GM19035 (cell line): Measurements from ENCODE around the gene ERN1.

Source experiments
- ATAC-seq: cut with Tn5 transposase; IDR thresholded peaks from one replicate; pipeline ENCODE4 v1.9.1; 2021; ENCODE audit not compliant: unreplicated experiment

Gene ERN1

DNA sequence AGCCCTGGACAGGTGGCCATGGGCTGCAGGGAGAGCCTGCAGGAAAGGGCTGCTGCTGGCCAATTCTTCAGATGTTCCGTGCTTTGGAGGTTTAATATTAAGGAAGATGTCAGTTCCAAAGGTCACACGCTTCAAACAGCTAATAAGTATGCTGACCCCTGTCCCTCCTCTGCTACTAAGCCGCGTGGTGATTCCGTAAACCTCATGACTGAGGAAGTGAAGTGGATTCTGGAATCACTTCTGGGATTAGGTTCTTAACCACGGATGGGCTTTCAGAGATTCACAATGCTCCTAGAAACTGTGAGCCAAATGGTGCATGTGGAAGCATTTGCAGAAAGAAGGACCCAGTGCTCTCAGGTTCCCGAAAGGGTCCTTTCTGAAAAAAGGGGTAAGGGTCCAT is 28.5 kb upstream of the ERN1 start:
- no peak for ATAC-seq

DNA sequence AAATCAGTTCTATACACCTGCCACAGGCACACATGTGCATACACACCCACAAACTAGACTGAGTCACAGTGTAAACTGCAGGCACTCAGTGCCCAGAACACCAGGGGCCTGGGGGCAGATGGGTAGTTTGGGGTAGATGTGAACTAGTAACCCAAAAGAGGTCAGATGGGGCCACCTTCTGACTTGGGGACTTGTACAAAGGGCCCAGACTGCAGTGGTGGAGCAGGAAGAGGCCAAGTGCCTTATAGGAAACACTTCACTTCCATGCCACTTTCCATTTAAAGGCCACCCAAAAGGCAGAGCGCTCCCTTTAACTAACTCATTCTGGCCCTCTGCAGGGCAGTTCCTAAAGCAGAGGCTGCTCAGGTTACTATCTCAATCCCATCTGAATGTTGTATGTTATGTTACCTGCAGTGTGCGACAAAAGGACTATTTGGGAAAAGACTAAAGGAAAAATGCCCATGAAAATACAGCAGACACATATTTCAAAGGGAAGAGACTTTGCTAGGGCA is 27.8 kb upstream of the ERN1 start:
- ATAC-seq: no peak

DNA sequence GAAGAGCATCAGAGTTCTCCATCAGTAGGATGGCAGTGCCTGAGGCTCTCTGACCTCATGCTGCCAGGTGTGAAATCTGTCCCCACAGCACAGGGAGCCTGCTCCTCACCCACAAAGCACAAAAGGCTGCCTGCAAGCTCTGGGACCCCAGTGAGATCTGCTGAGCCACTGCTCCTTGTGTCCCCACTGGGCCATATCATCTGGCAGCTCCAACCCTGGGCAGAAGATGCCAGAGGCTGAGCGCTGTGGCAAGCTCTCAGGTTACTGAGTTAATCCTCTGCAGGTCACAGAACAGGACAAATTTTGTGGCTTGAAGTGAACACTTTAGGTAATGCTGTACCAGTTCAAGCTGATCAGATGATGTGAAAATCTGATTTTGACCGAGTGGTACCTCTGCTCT is 26.7 kb upstream of the ERN1 start:
- ATAC-seq: no peak

DNA sequence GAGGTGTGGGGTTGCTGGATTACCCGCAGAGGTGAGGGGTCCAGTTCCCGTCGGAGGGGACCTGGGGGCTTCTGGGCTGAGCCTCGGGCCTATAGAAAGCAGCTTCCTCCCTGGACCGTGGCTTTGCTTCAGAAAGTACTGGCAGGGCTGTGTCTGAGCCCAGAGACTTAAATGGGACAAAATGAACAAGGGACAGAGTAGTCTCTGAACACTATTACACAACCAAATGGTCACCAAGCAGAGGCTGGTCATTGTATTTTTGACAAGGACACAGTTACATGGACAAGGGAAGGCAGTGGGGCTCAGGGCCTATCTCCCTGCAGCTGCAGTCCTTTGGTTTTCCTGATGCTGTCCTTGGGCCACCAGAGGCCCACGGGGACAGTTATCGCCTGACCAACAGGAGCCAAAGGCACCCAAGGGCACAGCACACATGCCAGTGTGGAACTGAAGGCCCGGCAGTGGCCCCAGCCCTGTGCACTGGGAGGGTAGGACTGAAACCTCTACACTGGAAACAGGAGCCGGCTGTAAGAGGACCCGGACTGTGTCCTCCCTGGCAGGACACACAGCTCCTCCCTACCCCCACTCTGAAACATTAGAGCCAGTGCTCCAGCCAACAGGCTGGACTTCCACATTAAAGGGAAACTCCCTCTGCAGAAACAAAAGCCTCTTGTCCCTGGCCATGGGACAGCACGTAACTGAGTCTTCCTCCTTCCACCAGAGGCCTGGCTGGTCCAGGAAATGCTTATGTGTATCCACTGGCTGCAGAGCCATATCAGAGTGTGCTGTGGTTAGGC is 26.0 kb upstream of the ERN1 start:
- no peak for ATAC-seq

DNA sequence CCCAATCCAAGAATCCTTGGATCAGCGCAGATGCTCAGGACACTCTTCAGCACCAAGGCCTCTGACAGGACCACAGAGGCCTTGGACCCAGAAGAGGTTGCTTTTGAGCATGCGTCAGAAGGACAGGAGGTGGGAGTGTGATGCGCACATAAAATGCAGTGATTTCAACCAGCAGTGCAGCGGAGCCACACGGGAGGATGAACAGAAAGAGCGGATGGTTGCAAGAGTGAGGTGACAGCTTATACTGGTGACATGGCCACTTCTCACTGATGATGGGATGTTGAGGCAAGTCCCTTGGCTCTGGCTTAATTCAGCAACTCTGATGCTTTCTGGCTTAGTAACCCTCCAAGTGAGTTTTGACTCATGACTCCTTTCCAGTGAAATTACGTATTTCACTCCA is 25.2 kb upstream of the ERN1 start:
- ATAC-seq: no peak

- ATAC-seq: no peak
These were observed 24.8 kb upstream of the ERN1 start for GRCh38 chr17:64154717-64155116.

DNA sequence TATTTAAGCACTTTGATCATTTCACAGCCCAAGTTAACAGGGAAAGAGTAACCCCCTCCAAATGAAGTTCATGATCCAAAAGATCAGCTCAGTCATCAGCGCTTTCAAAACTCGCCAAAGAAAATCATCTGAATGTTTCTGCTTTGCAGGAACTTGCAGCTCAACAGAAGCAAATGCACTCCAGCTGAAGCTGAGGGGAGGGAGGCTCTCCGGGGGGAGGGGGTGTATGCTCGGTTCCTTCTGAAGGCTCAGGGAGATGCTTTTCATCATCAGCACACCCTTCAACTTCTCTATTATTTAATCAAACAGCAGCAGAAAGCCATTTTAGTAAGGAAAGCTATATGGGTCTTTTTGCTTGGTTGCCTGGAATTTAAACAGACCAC is 24.4 kb upstream of the ERN1 start:
- no peak for ATAC-seq

DNA sequence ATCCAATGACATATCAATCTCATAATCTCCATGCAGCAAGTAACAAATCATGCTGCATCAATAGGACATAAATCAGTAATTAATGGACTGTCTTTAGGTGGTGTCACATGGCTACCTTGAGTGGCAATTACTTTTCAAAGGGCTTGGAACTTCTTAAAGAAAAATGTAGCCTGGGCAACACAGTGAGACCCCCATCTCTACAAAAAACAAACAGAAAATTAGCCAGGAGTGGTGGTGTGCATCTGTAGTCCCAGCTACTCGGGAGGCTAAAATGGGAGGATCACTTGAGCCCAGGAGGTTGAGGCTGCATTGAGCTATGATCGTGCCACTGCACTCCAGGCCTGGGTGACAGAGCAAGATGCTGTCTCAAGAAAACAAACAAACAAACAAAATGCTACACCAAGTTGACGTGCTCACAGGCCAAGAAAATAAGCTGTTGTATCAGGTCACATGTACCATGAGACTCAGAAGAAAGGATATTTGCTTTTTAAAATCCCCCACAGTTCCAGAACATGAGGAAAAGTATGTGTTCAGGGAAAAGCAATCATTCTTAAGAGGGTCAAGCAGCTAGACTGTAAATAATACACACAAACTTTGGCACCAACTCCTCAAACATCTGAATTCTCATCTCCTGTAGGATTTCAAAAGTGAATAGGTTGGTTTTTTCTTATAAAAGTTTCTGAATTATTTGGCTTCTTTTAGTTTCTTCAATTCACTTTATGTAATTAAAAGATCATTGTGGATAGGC is 23.8 kb upstream of the ERN1 start:
- no peak for ATAC-seq

DNA sequence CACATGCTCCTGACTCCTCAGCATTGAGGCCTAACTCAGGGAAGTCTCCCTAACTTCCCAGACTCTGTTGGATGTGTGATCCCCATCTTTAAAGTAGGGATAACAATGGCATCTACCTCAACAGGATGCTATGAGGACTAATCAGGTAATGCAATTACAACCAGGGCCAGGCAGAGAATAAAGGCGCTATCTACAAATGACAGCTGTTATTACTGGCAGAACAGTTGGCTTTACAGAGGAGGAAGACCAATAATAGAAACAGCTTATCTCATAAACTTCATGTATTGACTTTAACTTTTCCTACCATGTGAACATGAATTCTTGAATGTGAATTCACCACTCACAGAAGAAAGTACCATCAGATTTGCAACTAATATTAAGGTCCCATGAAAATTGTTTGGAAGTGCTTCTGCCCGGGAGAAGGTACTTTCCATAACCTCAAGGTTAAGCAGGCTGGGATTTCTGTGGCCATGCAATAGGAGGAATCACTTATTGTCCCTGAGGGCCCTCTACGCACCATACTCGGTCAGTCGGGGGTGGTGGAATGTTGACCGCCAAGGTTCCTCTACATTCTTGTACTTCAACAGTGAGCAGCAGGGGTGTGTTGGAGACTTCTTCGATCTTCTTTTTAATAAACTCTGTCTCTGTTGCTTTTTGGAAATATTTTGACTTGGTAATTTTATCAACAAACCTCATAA is 22.6 kb upstream of the ERN1 start:
- no peak for ATAC-seq

GRCh38 chr17:64151016-64151368 is 21.0 kb upstream of the ERN1 start:
- ATAC-seq: no peak

GRCh38 chr17:64150237-64151015 is 20.5 kb upstream of the ERN1 start:
- no peak for ATAC-seq

DNA sequence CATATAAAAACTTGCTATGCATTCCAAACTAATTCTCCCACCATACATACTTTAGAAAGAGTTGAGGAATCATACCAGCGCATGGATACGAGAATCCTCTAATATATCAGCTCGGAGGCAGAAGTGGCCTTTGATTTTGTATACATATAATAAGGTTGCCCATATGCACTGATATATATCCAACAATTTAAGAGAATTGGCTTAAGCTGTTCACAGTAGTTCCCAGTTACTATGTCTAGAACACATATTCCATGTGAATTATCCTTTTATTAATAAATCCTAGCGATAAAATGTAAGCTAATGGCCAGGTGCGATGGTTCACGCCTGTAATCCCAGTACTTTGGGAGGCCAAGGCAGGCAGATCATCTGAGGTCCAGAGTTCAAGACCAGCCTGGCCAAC is 19.3 kb upstream of the ERN1 start:
- ATAC-seq: no peak

DNA sequence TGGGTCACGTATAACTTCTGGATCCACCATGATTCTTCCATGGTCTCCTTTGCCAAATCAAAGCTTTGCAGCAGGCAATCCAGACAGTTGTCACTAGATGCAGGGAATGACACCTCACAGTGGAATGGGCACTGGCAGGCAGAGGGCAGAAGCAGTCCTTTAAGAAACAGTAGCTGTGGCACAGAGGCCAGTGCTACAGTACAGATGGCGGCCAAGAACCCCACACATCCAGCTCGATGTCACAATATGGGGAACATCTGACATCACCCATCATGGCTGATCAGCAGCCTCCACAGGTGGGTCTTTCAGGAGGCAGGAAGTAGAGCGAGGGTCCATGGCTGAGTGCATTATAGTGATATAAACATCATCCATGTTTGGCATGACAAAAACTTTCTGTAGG is 18.8 kb upstream of the ERN1 start:
- ATAC-seq: no peak

DNA sequence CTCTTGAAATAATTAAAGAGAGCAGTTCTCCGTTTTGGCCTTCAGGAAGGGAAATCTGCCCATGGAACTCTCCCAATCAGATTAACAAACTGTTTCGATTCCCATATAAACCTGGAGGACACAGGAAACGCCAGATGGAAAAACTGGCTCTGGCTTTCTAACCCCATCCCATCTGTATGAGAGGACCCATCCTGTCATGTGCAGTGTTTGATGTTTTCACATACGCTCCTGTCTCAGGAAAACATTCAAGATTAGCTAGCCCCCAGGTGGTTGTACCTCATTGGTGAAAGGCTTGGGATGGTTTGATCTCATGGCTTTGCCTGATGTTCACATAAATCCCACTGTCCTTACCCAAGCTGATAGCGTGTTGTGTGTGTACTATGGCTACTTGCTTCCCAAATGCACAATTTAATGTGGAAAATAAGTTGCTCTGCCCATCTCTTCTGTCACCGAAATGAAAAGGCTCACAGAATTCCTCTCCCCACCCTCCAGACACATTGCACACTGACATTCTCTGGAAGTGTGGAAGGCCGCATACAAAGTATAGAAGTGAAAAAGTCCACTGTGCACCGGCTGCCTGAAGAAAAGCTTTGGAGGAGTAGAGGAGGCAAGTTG is 18.2 kb upstream of the ERN1 start:
- no peak for ATAC-seq

DNA sequence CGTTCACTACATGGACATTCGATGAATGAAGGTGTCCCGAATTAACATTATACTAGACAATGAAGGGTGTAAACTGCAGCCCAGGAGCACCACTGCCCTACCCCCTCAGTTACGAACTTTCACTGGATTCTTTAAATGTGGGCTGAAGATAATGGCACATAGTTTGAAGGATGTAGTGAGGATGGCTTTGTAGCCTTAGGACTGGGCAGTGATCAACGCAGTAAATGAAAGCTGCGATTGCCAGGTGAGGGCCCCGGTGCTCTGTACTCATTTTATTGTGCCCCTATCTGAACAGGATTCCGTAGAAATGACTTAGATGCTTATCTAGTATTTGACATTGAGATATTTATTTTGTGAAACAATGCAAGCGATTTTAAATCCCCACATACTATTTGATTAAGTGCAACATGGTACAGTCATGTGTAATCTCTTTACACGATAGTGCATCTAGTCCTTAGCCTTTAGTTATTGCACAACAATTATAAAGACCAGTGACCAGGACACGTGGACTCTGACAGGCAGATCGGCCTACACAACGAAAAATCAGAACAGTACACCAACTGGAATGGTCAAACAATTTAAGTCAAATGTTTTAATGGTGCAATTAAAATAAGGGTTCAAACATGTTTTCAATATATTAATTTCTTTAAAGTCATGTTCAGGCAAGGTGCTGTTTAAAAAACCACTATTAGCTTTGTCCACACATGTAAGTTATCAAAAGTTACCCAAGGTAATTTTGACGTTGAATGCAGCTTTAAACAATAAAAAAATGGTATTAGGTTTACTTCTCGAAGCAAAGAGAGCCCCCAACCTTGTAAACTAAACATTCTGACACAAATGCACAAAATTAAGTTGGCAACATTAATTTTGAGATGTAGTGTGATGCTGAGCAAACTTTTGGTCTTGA is 17.4 kb upstream of the ERN1 start:
- ATAC-seq: no peak

DNA sequence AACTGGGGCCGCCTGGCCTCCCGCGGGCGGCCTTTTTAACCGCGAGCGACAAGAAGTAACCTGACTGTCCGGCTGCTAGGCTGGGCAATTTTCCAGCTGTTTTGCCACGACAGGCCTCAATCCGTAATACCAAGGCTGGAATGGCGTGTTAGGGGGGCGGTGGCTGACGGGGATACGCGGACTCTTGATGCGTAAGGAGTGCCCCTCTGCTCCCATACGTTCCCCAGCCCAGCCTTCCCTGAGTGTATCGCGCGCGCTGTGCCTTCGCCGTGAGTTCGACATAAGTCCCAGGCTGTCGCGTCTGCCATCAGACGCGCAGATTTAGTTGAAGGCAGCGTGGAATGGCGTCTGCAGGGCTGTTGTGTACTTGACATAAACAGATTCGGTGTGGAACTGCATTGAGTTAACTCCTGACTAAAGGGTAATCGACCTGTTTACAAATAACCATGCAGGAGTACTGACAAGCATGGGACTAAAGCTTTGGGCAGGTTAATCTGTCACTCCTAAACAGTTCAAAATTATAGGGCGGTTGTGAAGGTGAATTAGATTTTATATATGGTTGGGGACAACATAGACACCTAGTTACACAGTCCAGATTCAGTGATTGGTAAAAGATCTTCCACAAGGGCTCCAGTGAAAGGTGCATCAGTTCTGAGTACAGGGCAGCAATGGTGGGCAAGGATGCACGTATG is 16.6 kb upstream of the ERN1 start:
- peak; percentile 21 for ATAC-seq

DNA sequence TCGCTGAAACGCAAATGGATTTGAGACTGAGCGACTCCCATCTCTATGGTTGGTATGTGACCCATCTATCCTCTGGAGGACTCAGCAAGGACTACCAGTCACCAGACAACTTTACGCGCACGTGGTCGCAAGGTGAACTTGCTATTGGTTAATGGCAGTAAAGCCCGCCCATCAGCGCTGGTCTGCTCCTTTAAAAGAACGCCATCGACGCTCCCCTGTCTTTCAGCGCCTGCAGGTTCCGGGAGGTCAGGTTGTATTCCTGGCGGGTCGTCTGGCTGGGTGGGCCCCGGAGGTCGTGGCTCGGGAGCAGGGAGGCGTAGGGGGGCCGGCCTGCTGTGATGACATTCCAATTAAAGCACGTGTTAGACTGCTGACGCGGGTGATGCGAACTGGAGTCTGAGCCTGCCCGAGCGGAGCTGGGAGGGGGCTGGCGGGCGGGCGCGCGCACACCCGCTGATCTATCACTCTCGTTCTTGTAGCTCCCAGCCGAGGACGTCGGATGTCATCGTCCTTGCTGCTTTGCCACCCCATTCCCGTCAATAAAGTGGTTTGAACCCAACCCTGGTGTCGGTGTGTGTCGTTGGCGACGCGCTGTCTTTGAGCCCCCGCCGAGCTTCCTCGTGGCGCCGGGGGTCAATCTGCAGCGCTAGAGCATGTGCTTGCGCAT is 15.9 kb upstream of the ERN1 start:
- ATAC-seq: peak; percentile 93

- no peak for ATAC-seq
These were observed 15.4 kb upstream of the ERN1 start for GRCh38 chr17:64145375-64145750.

- no peak for ATAC-seq
These were observed 9.6 kb upstream of the ERN1 start for GRCh38 chr17:64139542-64139941.
